HepG2 (cell line): ENCODE data around the gene NUBP2. TPM values are rescaled to one million over a fixed set of nuclear protein-coding genes. Genes with fewer than 3 reads are reported as not detected.

ENCODE experiments used
- ATRX ChIP-seq: sonication (generic); formaldehyde crosslinking; IDR thresholded peaks from 2 replicates; pipeline ENCODE4 v1.4.0; 2020; ENCODE audit warnings: missing genetic modification reagents, borderline replicate concordance
- ESRRA ChIP-seq: sonication (generic); formaldehyde crosslinking; IDR thresholded peaks from 2 replicates; pipeline ENCODE4 v1.5.1; 2020; ENCODE audit warnings: mild to moderate bottlenecking, low read depth, missing genetic modification reagents
- FOXK2 ChIP-seq: fragments of 450-650 bp; IDR thresholded peaks from 2 replicates; pipeline ENCODE4 v1.6.1; 2016
- GPN1 ChIP-seq: sonication (generic); formaldehyde crosslinking; IDR thresholded peaks from 2 replicates; pipeline ENCODE4 v1.5.1; 2020; ENCODE audit warnings: missing genetic modification reagents, borderline replicate concordance
- GTF2F1 ChIP-seq: fragments of 150-350 bp; IDR thresholded peaks from 2 replicates; pipeline ENCODE4 v1.6.1; 2014; ENCODE audit warnings: low read length
- NPAS2 ChIP-seq: sonication (generic); formaldehyde crosslinking; IDR thresholded peaks from 2 replicates; pipeline ENCODE4 v1.8.0; 2022; ENCODE audit warnings: mild to moderate bottlenecking, missing genetic modification reagents, borderline replicate concordance
- SOX6 ChIP-seq, 2 experiments: fragments of 450-650 bp in 1 of 2; sonication (generic) in 1 of 2; formaldehyde crosslinking in 1 of 2; IDR thresholded peaks; 2 replicates each; pipeline versions ENCODE4 v1.4.0 to v1.6.1; 2017 to 2020; ENCODE audit warnings: antibody characterized with exemption in 1 of 2, mild to moderate bottlenecking in 1 of 2, missing genetic modification reagents in 1 of 2
- SPEN ChIP-seq: sonication (generic); formaldehyde crosslinking; IDR thresholded peaks from 2 replicates; pipeline ENCODE4 v1.5.1; 2020; ENCODE audit warnings: low read depth, mild to moderate bottlenecking, missing genetic modification reagents
- ZC3H13 ChIP-seq: sonication (generic); formaldehyde crosslinking; IDR thresholded peaks from 2 replicates; pipeline ENCODE4 v1.8.1; 2023; ENCODE audit warnings: mild to moderate bottlenecking, missing genetic modification reagents, moderate library complexity
- ZNF224 ChIP-seq: sonication (generic); formaldehyde crosslinking; IDR thresholded peaks from 2 replicates; pipeline ENCODE4 v1.5.0; 2020; ENCODE audit warnings: mild to moderate bottlenecking, missing genetic modification reagents
- ZNF260 ChIP-seq: sonication (generic); formaldehyde crosslinking; IDR thresholded peaks from 2 replicates; pipeline ENCODE4 v1.4.0; 2020; ENCODE audit warnings: missing genetic modification reagents, low read depth, mild to moderate bottlenecking, borderline replicate concordance
- ZNF441 ChIP-seq: sonication (generic); formaldehyde crosslinking; IDR thresholded peaks from 2 replicates; pipeline ENCODE4 v1.7.0; 2021; ENCODE audit warnings: missing genetic modification reagents, borderline replicate concordance
- ZNF451 ChIP-seq: sonication (generic); formaldehyde crosslinking; IDR thresholded peaks from 2 replicates; pipeline ENCODE4 v1.5.0; 2020; ENCODE audit warnings: mild to moderate bottlenecking, missing genetic modification reagents
- ZNF781 ChIP-seq: sonication (generic); formaldehyde crosslinking; IDR thresholded peaks from 2 replicates; pipeline ENCODE4 v1.5.1; 2020; ENCODE audit warnings: borderline replicate concordance, mild to moderate bottlenecking, missing genetic modification reagents; ENCODE audit errors: not compliant biosample characterization
- ZSCAN25 ChIP-seq: sonication (generic); formaldehyde crosslinking; IDR thresholded peaks from 2 replicates; pipeline ENCODE4 v1.8.0; 2022; ENCODE audit warnings: mild to moderate bottlenecking, missing genetic modification reagents
- polyA plus RNA-seq, 8 experiments: library from polyadenylated mRNA; depleted of rRNA in 3 of 8; stranded (reverse) in 7 of 8; unstranded in 1 of 8; fragments of >200 nt; fragmentation: Illumina TruSeq in 4 of 8; extraction: Trizol in 4 of 8; gene quantifications; 2 replicates each; pipeline versions ENCODE4 v1.2.1 to v1.2.3, GENCODE V29; 2011 to 2016; ENCODE audit warnings: low read depth in 4 of 8, missing spikeins in 1 of 8, mixed read lengths in 1 of 8; ENCODE audit not compliant: insufficient read depth in 1 of 8
- total RNA-seq, 5 experiments: library from RNA; depleted of rRNA; stranded (reverse); fragments of >200 nt; fragmentation: Illumina TruSeq; extraction: Trizol; gene quantifications; 2 replicates each; pipeline ENCODE4 v1.2.3, GENCODE V29; 2016; ENCODE audit warnings: low read depth in 1 of 5
- TF ChIP-seq, protein P1 (sequence below): sonication (generic); formaldehyde crosslinking; IDR thresholded peaks from 2 replicates; pipeline ENCODE4 v1.4.0; 2020; ENCODE audit warnings: missing genetic modification reagents
- TF ChIP-seq, protein P2 (sequence below): sonication (generic); formaldehyde crosslinking; IDR thresholded peaks from 2 replicates; pipeline ENCODE4 v1.4.0; 2020; ENCODE audit warnings: missing genetic modification reagents; ENCODE audit errors: not compliant biosample characterization
- TF ChIP-seq, protein P3 (sequence below): sonication (generic); formaldehyde crosslinking; IDR thresholded peaks from 2 replicates; pipeline ENCODE4 v1.5.0; 2020; ENCODE audit warnings: missing genetic modification reagents
- TF ChIP-seq, protein P4 (sequence below): IDR thresholded peaks from 2 replicates; pipeline ENCODE4 v1.6.1; 2012; ENCODE audit warnings: inconsistent platforms
- TF ChIP-seq, protein P5 (sequence below): sonication (generic); formaldehyde crosslinking; IDR thresholded peaks from 2 replicates; pipeline ENCODE4 v1.8.1; 2023; ENCODE audit warnings: mild to moderate bottlenecking, inconsistent platforms, moderate library complexity, missing genetic modification reagents, borderline replicate concordance
- TF ChIP-seq, protein P6 (sequence below), 2 experiments: sonication (generic) in 1 of 2; formaldehyde crosslinking in 1 of 2; IDR thresholded peaks; 2 replicates each; pipeline versions ENCODE4 v1.5.1 to v1.6.1; 2011 to 2020; ENCODE audit warnings: borderline replicate concordance in 1 of 2, low read depth in 1 of 2, low read length in 1 of 2, mild to moderate bottlenecking in 1 of 2, missing genetic modification reagents in 1 of 2, moderate library complexity in 1 of 2

The NUBP2 gene
- total and polyA plus RNA-seq, 2 of the 13 experiments (the other 11 are each of a cell fraction or from before 2014, with no cell fraction given) = 25.7 to 61.5 TPM

DNA sequence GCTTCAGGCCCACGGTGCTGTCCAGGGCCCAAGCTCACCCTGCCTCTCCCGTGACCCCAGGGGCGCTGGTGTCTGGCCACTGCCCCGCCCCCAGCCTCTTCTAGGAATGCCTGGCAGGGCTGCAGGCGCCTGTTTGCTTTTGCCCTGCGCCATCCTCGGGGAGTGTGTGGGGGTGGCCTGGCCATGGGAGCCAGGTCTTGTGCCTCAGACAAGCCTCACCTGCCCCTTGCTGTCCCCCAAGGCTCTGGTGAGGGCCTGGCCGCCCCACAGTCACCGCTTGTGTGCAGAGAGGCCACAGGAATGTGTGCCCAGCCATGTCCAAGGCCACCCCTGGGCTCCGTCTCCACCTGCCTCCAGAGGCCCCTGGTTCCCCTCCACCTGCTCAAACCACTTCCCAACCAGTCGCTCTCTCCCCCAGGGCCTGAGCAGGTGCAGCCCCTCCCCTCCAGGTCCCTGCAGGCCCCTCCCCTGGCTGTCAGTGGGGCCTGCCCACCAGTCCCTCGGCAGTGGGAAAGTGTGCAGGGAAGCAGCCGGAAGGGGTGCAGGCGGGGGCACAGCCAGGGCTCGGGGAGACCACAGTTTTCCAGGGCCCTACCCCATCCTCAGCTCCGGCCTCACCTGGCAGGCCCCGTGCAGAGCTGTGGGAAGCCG is 11.6 kb downstream of the NUBP2 start (continued):
- TF ChIP-seq ZNF260 = no peak
- no peak for TF ChIP-seq FOXK2
- TF ChIP-seq, protein P1, sequence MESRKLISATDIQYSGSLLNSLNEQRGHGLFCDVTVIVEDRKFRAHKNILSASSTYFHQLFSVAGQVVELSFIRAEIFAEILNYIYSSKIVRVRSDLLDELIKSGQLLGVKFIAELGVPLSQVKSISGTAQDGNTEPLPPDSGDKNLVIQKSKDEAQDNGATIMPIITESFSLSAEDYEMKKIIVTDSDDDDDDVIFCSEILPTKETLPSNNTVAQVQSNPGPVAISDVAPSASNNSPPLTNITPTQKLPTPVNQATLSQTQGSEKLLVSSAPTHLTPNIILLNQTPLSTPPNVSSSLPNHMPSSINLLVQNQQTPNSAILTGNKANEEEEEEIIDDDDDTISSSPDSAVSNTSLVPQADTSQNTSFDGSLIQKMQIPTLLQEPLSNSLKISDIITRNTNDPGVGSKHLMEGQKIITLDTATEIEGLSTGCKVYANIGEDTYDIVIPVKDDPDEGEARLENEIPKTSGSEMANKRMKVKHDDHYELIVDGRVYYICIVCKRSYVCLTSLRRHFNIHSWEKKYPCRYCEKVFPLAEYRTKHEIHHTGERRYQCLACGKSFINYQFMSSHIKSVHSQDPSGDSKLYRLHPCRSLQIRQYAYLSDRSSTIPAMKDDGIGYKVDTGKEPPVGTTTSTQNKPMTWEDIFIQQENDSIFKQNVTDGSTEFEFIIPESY = no peak
- TF ChIP-seq, protein P2, sequence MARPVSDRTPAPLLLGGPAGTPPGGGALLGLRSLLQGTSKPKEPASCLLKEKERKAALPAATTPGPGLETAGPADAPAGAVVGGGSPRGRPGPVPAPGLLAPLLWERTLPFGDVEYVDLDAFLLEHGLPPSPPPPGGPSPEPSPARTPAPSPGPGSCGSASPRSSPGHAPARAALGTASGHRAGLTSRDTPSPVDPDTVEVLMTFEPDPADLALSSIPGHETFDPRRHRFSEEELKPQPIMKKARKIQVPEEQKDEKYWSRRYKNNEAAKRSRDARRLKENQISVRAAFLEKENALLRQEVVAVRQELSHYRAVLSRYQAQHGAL (CRISPR knock-in tag) = no peak
- TF ChIP-seq ZSCAN25 (CRISPR knock-in tag) = no peak
- TF ChIP-seq, protein P3, sequence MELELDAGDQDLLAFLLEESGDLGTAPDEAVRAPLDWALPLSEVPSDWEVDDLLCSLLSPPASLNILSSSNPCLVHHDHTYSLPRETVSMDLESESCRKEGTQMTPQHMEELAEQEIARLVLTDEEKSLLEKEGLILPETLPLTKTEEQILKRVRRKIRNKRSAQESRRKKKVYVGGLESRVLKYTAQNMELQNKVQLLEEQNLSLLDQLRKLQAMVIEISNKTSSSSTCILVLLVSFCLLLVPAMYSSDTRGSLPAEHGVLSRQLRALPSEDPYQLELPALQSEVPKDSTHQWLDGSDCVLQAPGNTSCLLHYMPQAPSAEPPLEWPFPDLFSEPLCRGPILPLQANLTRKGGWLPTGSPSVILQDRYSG = no peak
- no peak for TF ChIP-seq ATRX (CRISPR knock-in tag)
- TF ChIP-seq ZNF781 (CRISPR knock-in tag) = no peak
- no peak for TF ChIP-seq SOX6 (IDR thresholded peaks at IDR 0.05)
- TF ChIP-seq SOX6 (CRISPR knock-in tag; IDR thresholded peaks at IDR 0.05) = peak; percentile 60
- peak; percentile 65 for TF ChIP-seq SPEN
- TF ChIP-seq, protein P4, sequence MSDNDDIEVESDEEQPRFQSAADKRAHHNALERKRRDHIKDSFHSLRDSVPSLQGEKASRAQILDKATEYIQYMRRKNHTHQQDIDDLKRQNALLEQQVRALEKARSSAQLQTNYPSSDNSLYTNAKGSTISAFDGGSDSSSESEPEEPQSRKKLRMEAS = peak; percentile 34; the same call in 1 of the 2 replicates
- TF ChIP-seq ZNF441 (CRISPR knock-in tag) = peak; percentile 45; the same call in 1 of the 2 replicates
- TF ChIP-seq ZNF451 (CRISPR knock-in tag) = no peak
- TF ChIP-seq ESRRA = peak; percentile 17; the same call in 1 of the 2 replicates
- TF ChIP-seq, protein P5, sequence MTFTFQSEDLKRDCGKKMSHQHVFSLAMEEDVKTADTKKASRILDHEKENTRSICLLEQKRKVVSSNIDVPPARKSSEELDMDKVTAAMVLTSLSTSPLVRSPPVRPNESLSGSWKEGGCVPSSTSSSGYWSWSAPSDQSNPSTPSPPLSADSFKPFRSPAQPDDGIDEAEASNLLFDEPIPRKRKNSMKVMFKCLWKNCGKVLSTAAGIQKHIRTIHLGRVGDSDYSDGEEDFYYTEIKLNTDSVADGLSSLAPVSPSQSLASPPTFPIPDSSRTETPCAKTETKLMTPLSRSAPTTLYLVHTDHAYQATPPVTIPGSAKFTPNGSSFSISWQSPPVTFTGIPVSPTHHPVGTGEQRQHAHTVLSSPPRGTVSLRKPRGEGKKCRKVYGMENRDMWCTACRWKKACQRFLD (CRISPR knock-in tag) = no peak
- no peak for TF ChIP-seq ZNF224 (CRISPR knock-in tag)
- TF ChIP-seq GTF2F1 = no peak
- TF ChIP-seq, protein P6, sequence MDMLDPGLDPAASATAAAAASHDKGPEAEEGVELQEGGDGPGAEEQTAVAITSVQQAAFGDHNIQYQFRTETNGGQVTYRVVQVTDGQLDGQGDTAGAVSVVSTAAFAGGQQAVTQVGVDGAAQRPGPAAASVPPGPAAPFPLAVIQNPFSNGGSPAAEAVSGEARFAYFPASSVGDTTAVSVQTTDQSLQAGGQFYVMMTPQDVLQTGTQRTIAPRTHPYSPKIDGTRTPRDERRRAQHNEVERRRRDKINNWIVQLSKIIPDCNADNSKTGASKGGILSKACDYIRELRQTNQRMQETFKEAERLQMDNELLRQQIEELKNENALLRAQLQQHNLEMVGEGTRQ (IDR thresholded peaks at IDR 0.05; ENCODE audit: low read depth, low read length) = no peak
- TF ChIP-seq, protein P6 (CRISPR knock-in tag; IDR thresholded peaks at IDR 0.05; ENCODE audit: borderline replicate concordance) = no peak
- no peak for TF ChIP-seq GPN1 (CRISPR knock-in tag)
- no peak for TF ChIP-seq ZC3H13 (CRISPR knock-in tag)
- TF ChIP-seq NPAS2 = 0 out of 2 replicates have a peak, but pooled peaks have one; percentile 23
